Heart right ventricle (tissue), 16 donors: ENCODE measurements around the gene ZNF514. TPM values are rescaled to one million over a fixed set of nuclear protein-coding genes. Genes with fewer than 3 reads are reported as not detected.
A peak's percentile ranks its signal among the peaks of the same experiment; 100 is the strongest.

Source experiments
- ATAC-seq, 8 donors: fragments of 200-7000 bp; cut with Tn5 transposase; one replicate each; pipeline ENCODE4 v1.9.1; 2020; ENCODE audit warnings: mild to moderate bottlenecking in 8 of 8, moderate library complexity in 8 of 8, moderate number of reproducible peaks in 1 of 8
- DNase-seq, 2 donors: peaks; one replicate each; pipeline ENCODE4 v3.0.0-alpha.2; 2020
- H3K27ac ChIP-seq, 10 donors: fragments of 200-600 bp; sonication (generic) in 2 of 10; one replicate each; pipeline versions ENCODE4 v1.5.0 to v1.8.0; 2020 to 2022; ENCODE audit warnings: mild to moderate bottlenecking in 3 of 10
- H3K27me3 ChIP-seq, 7 donors: fragments of 200-600 bp; one replicate each; pipeline ENCODE4 v1.8.0; 2021 to 2022; ENCODE audit warnings: mild to moderate bottlenecking in 2 of 7
- H3K36me3 ChIP-seq, 9 donors: fragments of 200-600 bp; sonication (generic) in 1 of 9; one replicate each; pipeline versions ENCODE4 v1.5.0 to v1.8.0; 2020 to 2022; ENCODE audit warnings: mild to moderate bottlenecking in 2 of 9
- H3K4me1 ChIP-seq, 9 donors: fragments of 200-600 bp; sonication (generic) in 1 of 9; one replicate each; pipeline versions ENCODE4 v1.5.0 to v1.8.0; 2020 to 2022; ENCODE audit warnings: mild to moderate bottlenecking in 4 of 9
- H3K4me3 ChIP-seq, 10 donors: fragments of 200-600 bp; sonication (generic) in 2 of 10; one replicate each; pipeline versions ENCODE4 v1.5.0 to v1.8.0; 2020 to 2022; ENCODE audit warnings: mild to moderate bottlenecking in 7 of 10, moderate library complexity in 2 of 10
- H3K9me3 ChIP-seq, 11 donors: fragments of 200-600 bp in 10 of 11; sonication (generic) in 2 of 11; one replicate each; pipeline versions ENCODE4 v1.5.0 to v1.8.0; 2013 to 2022; ENCODE audit warnings: mild to moderate bottlenecking in 2 of 11, control low read depth in 1 of 11, moderate library complexity in 1 of 11
- WGBS, 2 donors: extraction: QIAGEN DNeasy Blood & Tissue Kit; methylation state at CpG; one replicate each; pipeline ENCODE4 v1.1.7; 2013; ENCODE audit warnings: inconsistent platforms in 1 of 2; 5-methylcytosine and 5-hydroxymethylcytosine counted together
- intact Hi-C, 10 donors: fragments of 100-400 bp; cut with DNase I; formaldehyde crosslinking; loops; one replicate each; pipeline versions ENCODE4 v1.11.1 to v1.14.2; 2022
- polyA plus RNA-seq, 2 donors: library from polyadenylated mRNA; stranded (reverse); fragments of 200-250 nt; gene quantifications; one replicate each; pipeline ENCODE4 v1.2.3, GENCODE V29; 2013
- total RNA-seq, 10 donors: library from RNA; stranded (reverse); fragmentation: NEBNext Ultra II Directional in 3 of 10; extraction: Animal tissue kit (Norgen Biotek cat#: 25700) in 3 of 10; gene quantifications; one replicate each; pipeline versions ENCODE4 v1.2.1 to v1.2.4, GENCODE V29; 2021 to 2023
- TF ChIP-seq, protein P1 (sequence below), 9 donors: fragments of 200-600 bp; sonication (generic) in 2 of 9; IDR thresholded peaks; one replicate each; pipeline versions ENCODE4 v1.5.0 to v1.8.0; 2021 to 2022; ENCODE audit warnings: antibody characterized with exemption in 9 of 9, mild to moderate bottlenecking in 5 of 9, moderate library complexity in 1 of 9
- donor health status: Arrhythmogenic right ventricular cardiomyopathy.
- donor health status: ischemic (EF 13 %, LVEDD 7.1; RV severe dilation, severe dysfunction).
- donor health status: healthy with polysubstance abuse.
- donor health status: DM: no; HTN: yes; CAD: no.
- donor health status: DM: no; HTN: no; CAD: no.
- donor health status: ischemic (EF 25% LVEDD 6.9; RV normal size, moderate dysfunction).
- donor health status: ischemic (EF 25% LVEDD 5.7; RV mildly dilated, moderate dysfunction).
- donor health status: healthy.
- donor health status: DM: yes; HTN: yes; CAD: no.
- donor health status: Ischemic cardiomyopathy.
- donor health status: ischemic (EF 35%, LVEDD 5.7; RV mildly dilated, moderate dysfunction).
- donor health status: nonischemic (EF 11% LVEDD 7.7; RV severe dilation, severe dysfunction).
- donor health status: DM: yes; HTN: yes; CAD: no.
- donor health status: PGD.
- donor health status: ischemic (EF 29% LVEDD 5.4; RV normal size, mild dysfunction).
- donor health status: nonischemic (EF 23%, LVEDD 6.1; RV moderate dilation, normal function).

ZNF514 gene
- total and polyA plus RNA-seq, 12 donors = 4.9 to 17.2 (median 12.4) TPM

- peaks cover 9 to 41% (median 36%) of the 10 kb centered on the region in 9 donors for H3K4me1 ChIP-seq
- WGBS, 2 donors = 1% methylated on average over 11 of the region's 11 CpGs
- DNase-seq (no peak), ATAC-seq (peak in 1 of 8 donors; percentile 4)
- H3K36me3 ChIP-seq = peaks cover 0 to 21% (median 0%) of the 10 kb centered on the region in 9 donors
- TF ChIP-seq, protein P1, sequence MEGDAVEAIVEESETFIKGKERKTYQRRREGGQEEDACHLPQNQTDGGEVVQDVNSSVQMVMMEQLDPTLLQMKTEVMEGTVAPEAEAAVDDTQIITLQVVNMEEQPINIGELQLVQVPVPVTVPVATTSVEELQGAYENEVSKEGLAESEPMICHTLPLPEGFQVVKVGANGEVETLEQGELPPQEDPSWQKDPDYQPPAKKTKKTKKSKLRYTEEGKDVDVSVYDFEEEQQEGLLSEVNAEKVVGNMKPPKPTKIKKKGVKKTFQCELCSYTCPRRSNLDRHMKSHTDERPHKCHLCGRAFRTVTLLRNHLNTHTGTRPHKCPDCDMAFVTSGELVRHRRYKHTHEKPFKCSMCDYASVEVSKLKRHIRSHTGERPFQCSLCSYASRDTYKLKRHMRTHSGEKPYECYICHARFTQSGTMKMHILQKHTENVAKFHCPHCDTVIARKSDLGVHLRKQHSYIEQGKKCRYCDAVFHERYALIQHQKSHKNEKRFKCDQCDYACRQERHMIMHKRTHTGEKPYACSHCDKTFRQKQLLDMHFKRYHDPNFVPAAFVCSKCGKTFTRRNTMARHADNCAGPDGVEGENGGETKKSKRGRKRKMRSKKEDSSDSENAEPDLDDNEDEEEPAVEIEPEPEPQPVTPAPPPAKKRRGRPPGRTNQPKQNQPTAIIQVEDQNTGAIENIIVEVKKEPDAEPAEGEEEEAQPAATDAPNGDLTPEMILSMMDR (IDR thresholded peaks at IDR 0.05) = no peak
- H3K27ac ChIP-seq = peak overlapping the region; percentile 93 to 99 (median 97)
- H3K4me3 ChIP-seq = peak overlapping the region; percentile 76 to 99 (median 88)
- intact Hi-C loops = loop anchor here in 7 of 10 donors (5.0 to 10.0 kb wide), 5 partner anchors 36 to 99 kb away; partner anchors contain the start of genes ZNF514 (in 4 of the 7) and ZNF892 (in 3 of the 7)
- H3K9me3 ChIP-seq = no peaks in the 10 kb centered on the region
- no peaks in the 10 kb centered on the region for H3K27me3 ChIP-seq
These were observed 38.6 kb downstream of the ZNF514 start for GRCh38 chr2:95121093-95121406.

DNA sequence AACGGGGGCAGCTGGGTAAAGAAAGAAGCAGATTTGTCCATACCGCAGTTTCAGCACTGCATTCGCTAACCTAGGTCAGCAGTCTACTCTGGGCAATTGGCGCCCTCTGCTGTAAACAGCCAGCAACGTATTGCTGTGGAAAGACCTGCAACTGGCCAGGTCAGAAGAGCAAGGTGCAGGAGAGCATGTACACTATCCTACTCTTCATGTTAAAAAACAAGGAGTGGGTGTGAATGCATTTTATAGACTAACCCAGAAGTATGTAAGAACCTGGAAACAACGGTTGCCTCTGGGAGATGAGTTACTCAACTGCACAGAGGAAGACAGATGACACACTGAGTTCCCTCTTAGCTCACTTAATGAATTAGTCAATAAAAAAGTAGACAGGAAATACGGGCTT, 44.2 kb downstream of the ZNF514 start:
- intact Hi-C loops = loop anchor here in 6 of 10 donors (5.0 to 10.0 kb wide), 3 partner anchors 38 to 93 kb away; partner anchors contain the start of gene MAL (in 1 of the 6)
- Histone ChIP-seq H3K36me3 (peaks cover 0 to 71% (median 13%) of the 10 kb centered on the region in 9 donors), H3K27ac (no peak overlapping the region), H3K9me3 (no peaks in the 10 kb centered on the region), H3K27me3 (no peaks in the 10 kb centered on the region), H3K4me3 (no peak overlapping the region), H3K4me1 (peaks cover 5 to 41% (median 30%) of the 10 kb centered on the region in 9 donors)
- DNase-seq (peak; percentile 45 to 56), ATAC-seq (peak; percentile 76 to 93 (median 87))
- 17 to 18% methylated on average over 7 of the region's 7 CpGs for WGBS, 2 donors
- TF ChIP-seq, protein P1 (IDR thresholded peaks at IDR 0.05) = peak; percentile 39 to 80 (median 71)

GRCh38 chr2:95113464-95113863, 46.2 kb downstream of the ZNF514 start:
- H3K4me3 ChIP-seq = no peak overlapping the region
- peaks cover 0 to 89% (median 29%) of the 10 kb centered on the region in 9 donors for H3K36me3 ChIP-seq
- no peak overlapping the region for H3K27ac ChIP-seq
- ATAC-seq = no peak
- TF ChIP-seq, protein P1 (IDR thresholded peaks at IDR 0.05) = no peak
- DNase-seq = no peak
- intact Hi-C loops = loop anchor here in 2 of 10 donors (5.0 to 10.0 kb wide), 2 partner anchors 89 to 91 kb away; partner anchors contain the start of gene MAL (in 1 of the 2)
- WGBS, 2 donors = 94 to 98% methylated on average over 7 of the region's 7 CpGs
- no peaks in the 10 kb centered on the region for H3K27me3 ChIP-seq
- peaks cover 0 to 29% (median 17%) of the 10 kb centered on the region in 9 donors for H3K4me1 ChIP-seq
- no peaks in the 10 kb centered on the region for H3K9me3 ChIP-seq

DNA sequence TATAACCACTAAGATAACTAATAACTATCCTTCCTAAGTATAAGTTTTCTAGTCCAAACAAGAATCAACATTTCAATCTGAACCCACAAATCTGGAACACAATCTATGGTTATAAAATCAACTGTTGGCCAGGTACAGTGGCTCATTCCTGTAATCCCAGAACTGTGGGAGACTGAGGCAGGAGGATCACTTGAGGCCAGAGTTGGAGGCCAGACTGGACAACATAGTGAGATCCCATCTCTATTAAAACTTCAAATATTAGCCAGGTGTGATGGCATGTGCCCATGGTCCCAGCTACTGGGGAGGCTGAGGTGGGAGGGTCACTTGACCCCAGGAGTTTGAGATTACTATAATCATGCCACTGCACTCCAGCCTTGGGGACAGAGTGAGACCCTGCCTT, 49.3 kb downstream of the ZNF514 start:
- H3K4me3 ChIP-seq = no peak overlapping the region
- TF ChIP-seq, protein P1 (IDR thresholded peaks at IDR 0.05) = no peak
- H3K27me3 ChIP-seq = no peaks in the 10 kb centered on the region
- H3K4me1 ChIP-seq = peaks cover 0 to 16% (median 8%) of the 10 kb centered on the region in 9 donors
- H3K27ac ChIP-seq = no peak overlapping the region
- H3K36me3 ChIP-seq = peaks cover 0 to 99% (median 47%) of the 10 kb centered on the region in 9 donors
- DNase-seq = no peak
- ATAC-seq = no peak
- intact Hi-C loops = loop anchor here in 2 of 10 donors (5.0 to 10.0 kb wide), 2 partner anchors 86 to 88 kb away; partner anchors contain the start of gene MAL (in 1 of the 2)
- H3K9me3 ChIP-seq = no peaks in the 10 kb centered on the region
